Endothelial cell of umbilical vein (primary cell): Measurements from ENCODE around the gene DSE. TPM values are rescaled to one million over a fixed set of nuclear protein-coding genes. Genes with fewer than 3 reads are reported as not detected.

ENCODE experiments used
- BruUV-seq: library from RNA; stranded (reverse); fragments of 400-500 nt; replicated peaks from 2 replicates; lab custom pipeline; 2021; lab: Mats Ljungman, UMichigan
- CTCF ChIA-PET: fragments of 300-600, 350-600 bp; sonication (Branson Sonifier 250); formaldehyde crosslinking; loops from one replicate; lab custom pipeline; 2021; ENCODE audit warnings: antibody characterized with exemption, inconsistent platforms; lab: Charles Lee
- POLR2A ChIA-PET: fragments of 300-600, 350-600 bp; sonication (Branson Sonifier 250); formaldehyde crosslinking; loops from one replicate; lab custom pipeline; 2021; ENCODE audit warnings: antibody characterized with exemption, inconsistent platforms; lab: Charles Lee
- DNase-seq: peaks from one replicate; pipeline ENCODE4 v3.0.0-alpha.2; 2011; ENCODE audit warnings: low read depth, low spot score
- FAIRE-seq: peaks from 2 replicates; lab custom pipeline; 2011; peaks lifted over from hg19 to GRCh38; lab: Jason Lieb, UNC
- H2AFZ ChIP-seq: 2 replicates; pipeline ENCODE4 v1.6.0; 2012; ENCODE audit warnings: low read depth, low read length, control low read depth, inconsistent platforms
- H3K27ac ChIP-seq: 2 replicates; pipeline ENCODE4 v1.5.1; 2011; ENCODE audit warnings: low read depth, mild to moderate bottlenecking, control low read depth, low read length, moderate library complexity; ENCODE audit not compliant: insufficient read depth
- H3K27me3 ChIP-seq, 2 experiments: 2 replicates each; pipeline versions ENCODE4 v1.6.0 to v1.6.1; 2011; ENCODE audit warnings: low read length in 2 of 2, mixed read lengths in 1 of 2; ENCODE audit not compliant: control insufficient read depth in 2 of 2, insufficient read depth in 2 of 2
- H3K36me3 ChIP-seq, 2 experiments: 2 replicates in 1 of 2; 3 replicates in 1 of 2; pipeline ENCODE4 v1.5.1; 2011; ENCODE audit warnings: low read length in 2 of 2, mild to moderate bottlenecking in 1 of 2, moderate library complexity in 1 of 2; ENCODE audit not compliant: control insufficient read depth in 2 of 2, insufficient read depth in 2 of 2; ENCODE audit errors: extremely low read depth in 1 of 2
- H3K4me1 ChIP-seq: 3 replicates; pipeline ENCODE4 v1.5.1; 2011; ENCODE audit warnings: mild to moderate bottlenecking, low read length; ENCODE audit not compliant: control insufficient read depth, insufficient read depth; ENCODE audit errors: extremely low read depth
- H3K4me2 ChIP-seq: 2 replicates; pipeline ENCODE4 v1.6.1; 2011; ENCODE audit warnings: low read length, control low read depth, mixed read lengths; ENCODE audit not compliant: insufficient read depth
- H3K4me3 ChIP-seq, 3 experiments: fragments of 200-600 bp in 1 of 3; sonication (generic), shearing (Covaris generic) in 1 of 3; replicated peaks in 1 of 3; 2 replicates each; pipeline ENCODE4 v1.5.1; 2011 to 2016; ENCODE audit warnings: control low read depth in 3 of 3, low read length in 3 of 3, mild to moderate bottlenecking in 2 of 3, inconsistent platforms in 1 of 3, low read depth in 1 of 3, moderate library complexity in 1 of 3; ENCODE audit not compliant: insufficient read depth in 1 of 3
- H3K79me2 ChIP-seq: 2 replicates; pipeline ENCODE4 v1.6.0; 2012; ENCODE audit warnings: low read length, inconsistent platforms; ENCODE audit not compliant: control insufficient read depth, insufficient read depth
- H3K9ac ChIP-seq: replicated peaks from 2 replicates; pipeline ENCODE3; 2011; ENCODE audit warnings: low read length, control low read depth; ENCODE audit not compliant: insufficient read depth; ENCODE audit errors: extremely low read depth
- H3K9me1 ChIP-seq: replicated peaks from 3 replicates; pipeline ENCODE4 v1.6.0; 2011; ENCODE audit warnings: mild to moderate bottlenecking, low read length; ENCODE audit not compliant: control insufficient read depth, insufficient read depth; ENCODE audit errors: extremely low read depth
- H3K9me3 ChIP-seq: replicated peaks from 2 replicates; pipeline ENCODE4 v1.5.1; 2012; ENCODE audit warnings: low read length, inconsistent platforms; ENCODE audit not compliant: control insufficient read depth, insufficient read depth
- H4K20me1 ChIP-seq: replicated peaks from 2 replicates; pipeline ENCODE3; 2011; ENCODE audit warnings: mild to moderate bottlenecking, low read length; ENCODE audit not compliant: control insufficient read depth, insufficient read depth; ENCODE audit errors: extremely low read depth
- CTCF ChIP-seq, 2 donors: IDR thresholded peaks; 1 replicate in 1 of 2; 2 replicates in 1 of 2; pipeline ENCODE4 v1.5.1; 2011; ENCODE audit warnings: low read length in 2 of 2, mild to moderate bottlenecking in 2 of 2, moderate library complexity in 2 of 2, control low read depth in 1 of 2, inconsistent platforms in 1 of 2, low read depth in 1 of 2; ENCODE audit not compliant: insufficient read depth in 1 of 2; ENCODE audit errors: extremely low read depth in 1 of 2
- EZH2 ChIP-seq: IDR thresholded peaks from 2 replicates; pipeline ENCODE4 v1.6.1; 2012; ENCODE audit warnings: borderline replicate concordance, low read depth, mild to moderate bottlenecking, moderate library complexity, low read length, inconsistent platforms; ENCODE audit not compliant: severe bottlenecking
- FOS ChIP-seq: IDR thresholded peaks from 2 replicates; pipeline ENCODE4 v1.6.1; 2011; ENCODE audit warnings: mild to moderate bottlenecking, low read length, moderate library complexity, borderline replicate concordance; ENCODE audit not compliant: insufficient read depth
- GATA2 ChIP-seq: IDR thresholded peaks from 2 replicates; pipeline ENCODE4 v1.7.0; 2011; ENCODE audit warnings: low read depth, mild to moderate bottlenecking, moderate library complexity, mixed read lengths, low read length; ENCODE audit not compliant: insufficient read length, insufficient read depth
- JUN ChIP-seq: IDR thresholded peaks from 2 replicates; pipeline ENCODE4 v1.6.1; 2011; ENCODE audit warnings: borderline replicate concordance, low read depth; ENCODE audit not compliant: insufficient read length, insufficient read depth
- MAX ChIP-seq: IDR thresholded peaks from 2 replicates; pipeline ENCODE4 v1.6.1; 2011; ENCODE audit not compliant: insufficient read depth, insufficient read length
- MYC ChIP-seq: IDR thresholded peaks from one replicate; pipeline ENCODE4 v1.6.1; 2011; ENCODE audit warnings: mild to moderate bottlenecking, low read depth, low read length
- POLR2A ChIP-seq: IDR thresholded peaks from 2 replicates; pipeline ENCODE4 v1.6.1; 2012; ENCODE audit warnings: low read depth, mild to moderate bottlenecking, control low read depth, low read length
- POLR2AphosphoS5 ChIP-seq: IDR thresholded peaks from 2 replicates; pipeline ENCODE4 v1.6.1; 2012; ENCODE audit warnings: low read depth, mild to moderate bottlenecking, control low read depth, low read length, moderate library complexity; ENCODE audit not compliant: insufficient read depth
- dilution Hi-C: fragments of 300-500 bp; cut with MboI; formaldehyde crosslinking; loops from one replicate; pipeline ENCODE4 v1.15.0; 2019; ENCODE audit warnings: low sequenced_read_pairs; ENCODE audit not compliant: extremely low pct_ligation_motif_present
- intact Hi-C: fragments of 100-400 bp; cut with micrococcal nuclease; formaldehyde crosslinking; loops from one replicate; pipeline ENCODE4 v1.10.0; 2022
- polyA plus RNA-seq, 4 experiments: library from polyadenylated mRNA; depleted of rRNA in 3 of 4; stranded (reverse) in 3 of 4; unstranded in 1 of 4; fragments of >200 nt; gene quantifications; 2 replicates each; pipeline versions ENCODE4 v1.2.1 to v1.2.3, GENCODE V29; 2011 to 2012; ENCODE audit warnings: missing spikeins in 1 of 4
- total RNA-seq: library from RNA; stranded (reverse); gene quantifications from 2 replicates; pipeline ENCODE4 v1.2.3, GENCODE V29; 2021

DSE gene
- total and polyA plus RNA-seq, 2 donors (not counting 3 experiments of a cell fraction or from before 2014, with no cell fraction given) = 12.0 to 25.0 TPM

GRCh38 chr6:116402108-116402937, 31.6 kb downstream of the DSE start:
- CTCF ChIA-PET = interaction anchor here (0.9 to 1.5 kb wide), 7 partner anchors 9 to 185 kb away, joined by 3 to 9 read pairs (median 3); partner anchors contain the start of gene CALHM5
- H3K27me3 ChIP-seq = no peaks in the 10 kb centered on the region
- no peak overlapping the region for H3K9ac ChIP-seq
- TF ChIP-seq GATA2 = no peak
- TF ChIP-seq POLR2AphosphoS5 = no peak
- TF ChIP-seq POLR2A = no peak
- TF ChIP-seq MAX = no peak
- TF ChIP-seq CTCF (IDR thresholded peaks at IDR 0.05; ENCODE audit: extremely low read depth in 1 of 2, insufficient read depth in 1 of 2, low read depth in 1 of 2, low read length in 2 of 2) = no peak
- TF ChIP-seq JUN = no peak
- TF ChIP-seq FOS = no peak
- no peak for TF ChIP-seq EZH2
- TF ChIP-seq MYC = no peak
- H3K27ac ChIP-seq = no peak overlapping the region
- intact Hi-C loops (no loop called here), dilution Hi-C loops (no loop called here)
- POLR2A ChIA-PET = no interaction called here
- H3K9me1 ChIP-seq = no peaks in the 10 kb centered on the region
- H3K36me3 ChIP-seq = no peaks in the 10 kb centered on the region
- no peaks in the 10 kb centered on the region for H3K9me3 ChIP-seq
- H2AFZ ChIP-seq = no peak overlapping the region
- H3K4me3 ChIP-seq = no peak overlapping the region
- no peak for FAIRE-seq
- no peaks in the 10 kb centered on the region for H4K20me1 ChIP-seq
- no peak for DNase-seq
- H3K4me1 ChIP-seq = peaks cover 7% of the 10 kb centered on the region
- H3K4me2 ChIP-seq = no peak overlapping the region
- BruUV-seq = no TSS peak
- no peaks in the 10 kb centered on the region for H3K79me2 ChIP-seq
